Subcutaneous adipose tissue (tissue), 4 donors: ENCODE data around the gene ABCG1. TPM values are rescaled to one million over a fixed set of nuclear protein-coding genes. Genes with fewer than 3 reads are reported as not detected.

Experiments
- CTCF ChIP-seq: fragments of 450-650 bp; IDR thresholded peaks from one replicate; pipeline ENCODE4 v1.5.1; 2016; ENCODE audit warnings: low read depth, mild to moderate bottlenecking, control low read depth, antibody characterized with exemption, moderate library complexity
- total RNA-seq, 4 donors: library from RNA; depleted of rRNA; stranded (reverse); fragments of >200 nt; gene quantifications; one replicate each; pipeline ENCODE4 v1.1.0, GENCODE V29; 2016

The ABCG1 gene
- total RNA-seq, 4 donors from 2014 or later: 8.6 to 34.7 (median 15.8) TPM

GRCh38 chr21:42313501-42313969 is 94.6 kb downstream of the ABCG1 start:
- no peak for TF ChIP-seq CTCF

- no peak for TF ChIP-seq CTCF
These were observed 95.8 kb downstream of the ABCG1 start for GRCh38 chr21:42314616-42315295.

GRCh38 chr21:42315296-42315891 is 96.5 kb downstream of the ABCG1 start, which contains the start of gene TFF3:
Gene TFF3 (minus strand): TSS chr21:42315409. CDS start chr21:42315374, 35 bp downstream.
- no peak for TF ChIP-seq CTCF

- TF ChIP-seq CTCF: no peak
These were observed 98.0 kb downstream of the ABCG1 start for GRCh38 chr21:42316891-42317290.

- no peak for TF ChIP-seq CTCF
These were observed 98.4 kb downstream of the ABCG1 start for GRCh38 chr21:42317341-42317741.

- no peak for TF ChIP-seq CTCF
These were observed 99.1 kb downstream of the ABCG1 start for GRCh38 chr21:42317826-42318746.

- TF ChIP-seq CTCF: no peak
These were observed 100.4 kb downstream of the ABCG1 start for GRCh38 chr21:42319376-42319775.
